PC-3 (cell line): ENCODE measurements around the gene EGFLAM.

ENCODE experiments used
- CTCF ChIP-seq: fragments of 300-600 bp; sonication (generic); conservative IDR thresholded peaks from 2 replicates; pipeline ENCODE4 v1.5.1; 2017; ENCODE audit warnings: antibody characterized with exemption, low read depth, mild to moderate bottlenecking, low read length
- EZH2 ChIP-seq: fragments of 300-600 bp; sonication (generic); IDR thresholded peaks from one replicate; pipeline ENCODE4 v1.6.1; 2017; ENCODE audit warnings: antibody characterized with exemption, mild to moderate bottlenecking, low read length; ENCODE audit not compliant: unreplicated experiment
- EZH2phosphoT487 ChIP-seq: fragments of 300-600 bp; sonication (generic); IDR thresholded peaks from 2 replicates; pipeline ENCODE4 v1.6.1; 2018; ENCODE audit warnings: mild to moderate bottlenecking, antibody characterized with exemption, low read length, borderline replicate concordance

- no peak for TF ChIP-seq CTCF
- no peak for TF ChIP-seq EZH2
- no peak for TF ChIP-seq EZH2phosphoT487
Measured at GRCh38 chr5:38381361-38381760, 123.0 kb downstream of the EGFLAM start.
